Ishikawa (cell line): ENCODE measurements around the gene RUBCNL.

Experiments
- CEBPB ChIP-seq: IDR thresholded peaks from 2 replicates; pipeline ENCODE4 v1.6.1; 2012
- CREB1 ChIP-seq: IDR thresholded peaks from 2 replicates; pipeline ENCODE4 v1.6.1; 2012; ENCODE audit warnings: low read depth
- EGR1 ChIP-seq: IDR thresholded peaks from 2 replicates; pipeline ENCODE4 v1.6.1; 2012
- EP300 ChIP-seq: IDR thresholded peaks from 2 replicates; pipeline ENCODE4 v1.6.1; 2012; ENCODE audit warnings: borderline replicate concordance
- FOXM1 ChIP-seq: IDR thresholded peaks from 2 replicates; pipeline ENCODE4 v1.6.1; 2012; ENCODE audit warnings: low read depth, borderline replicate concordance
- MAX ChIP-seq: IDR thresholded peaks from 2 replicates; pipeline ENCODE4 v1.6.1; 2012
- NFIC ChIP-seq: IDR thresholded peaks from 2 replicates; pipeline ENCODE4 v1.6.1; 2012
- RAD21 ChIP-seq: IDR thresholded peaks from 2 replicates; pipeline ENCODE4 v1.6.1; 2012; ENCODE audit warnings: low read depth
- TAF1 ChIP-seq: IDR thresholded peaks from 2 replicates; pipeline ENCODE4 v1.6.1; 2012; ENCODE audit warnings: low read depth, mild to moderate bottlenecking
- TCF12 ChIP-seq: IDR thresholded peaks from 2 replicates; pipeline ENCODE4 v1.6.1; 2012; ENCODE audit warnings: low read depth
- TEAD4 ChIP-seq: IDR thresholded peaks from 2 replicates; pipeline ENCODE4 v1.6.1; 2012
- YY1 ChIP-seq: IDR thresholded peaks from 2 replicates; pipeline ENCODE4 v1.6.1; 2012; ENCODE audit warnings: low read depth
- ZBTB7A ChIP-seq: IDR thresholded peaks from 2 replicates; pipeline ENCODE4 v1.6.1; 2012; ENCODE audit warnings: low read depth
- TF ChIP-seq, protein P1 (sequence below): IDR thresholded peaks from 2 replicates; pipeline ENCODE4 v1.6.1; 2012
- TF ChIP-seq, protein P2 (sequence below): IDR thresholded peaks from 2 replicates; pipeline ENCODE4 v1.6.1; 2012; ENCODE audit warnings: low read depth, mild to moderate bottlenecking

The RUBCNL gene

GRCh38 chr13:46373623-46374022 lies 13.4 kb downstream of the RUBCNL start:
- no peak for TF ChIP-seq RAD21
- no peak for TF ChIP-seq MAX
- no peak for TF ChIP-seq CEBPB
- no peak for TF ChIP-seq TEAD4
- TF ChIP-seq, protein P1, sequence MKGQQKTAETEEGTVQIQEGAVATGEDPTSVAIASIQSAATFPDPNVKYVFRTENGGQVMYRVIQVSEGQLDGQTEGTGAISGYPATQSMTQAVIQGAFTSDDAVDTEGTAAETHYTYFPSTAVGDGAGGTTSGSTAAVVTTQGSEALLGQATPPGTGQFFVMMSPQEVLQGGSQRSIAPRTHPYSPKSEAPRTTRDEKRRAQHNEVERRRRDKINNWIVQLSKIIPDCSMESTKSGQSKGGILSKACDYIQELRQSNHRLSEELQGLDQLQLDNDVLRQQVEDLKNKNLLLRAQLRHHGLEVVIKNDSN, result no peak
- TF ChIP-seq EGR1, result no peak
- TF ChIP-seq NFIC, result no peak
- no peak for TF ChIP-seq TAF1
- TF ChIP-seq EP300, result no peak
- no peak for TF ChIP-seq YY1
- TF ChIP-seq ZBTB7A, result no peak
- TF ChIP-seq FOXM1, result no peak
- TF ChIP-seq, protein P2, sequence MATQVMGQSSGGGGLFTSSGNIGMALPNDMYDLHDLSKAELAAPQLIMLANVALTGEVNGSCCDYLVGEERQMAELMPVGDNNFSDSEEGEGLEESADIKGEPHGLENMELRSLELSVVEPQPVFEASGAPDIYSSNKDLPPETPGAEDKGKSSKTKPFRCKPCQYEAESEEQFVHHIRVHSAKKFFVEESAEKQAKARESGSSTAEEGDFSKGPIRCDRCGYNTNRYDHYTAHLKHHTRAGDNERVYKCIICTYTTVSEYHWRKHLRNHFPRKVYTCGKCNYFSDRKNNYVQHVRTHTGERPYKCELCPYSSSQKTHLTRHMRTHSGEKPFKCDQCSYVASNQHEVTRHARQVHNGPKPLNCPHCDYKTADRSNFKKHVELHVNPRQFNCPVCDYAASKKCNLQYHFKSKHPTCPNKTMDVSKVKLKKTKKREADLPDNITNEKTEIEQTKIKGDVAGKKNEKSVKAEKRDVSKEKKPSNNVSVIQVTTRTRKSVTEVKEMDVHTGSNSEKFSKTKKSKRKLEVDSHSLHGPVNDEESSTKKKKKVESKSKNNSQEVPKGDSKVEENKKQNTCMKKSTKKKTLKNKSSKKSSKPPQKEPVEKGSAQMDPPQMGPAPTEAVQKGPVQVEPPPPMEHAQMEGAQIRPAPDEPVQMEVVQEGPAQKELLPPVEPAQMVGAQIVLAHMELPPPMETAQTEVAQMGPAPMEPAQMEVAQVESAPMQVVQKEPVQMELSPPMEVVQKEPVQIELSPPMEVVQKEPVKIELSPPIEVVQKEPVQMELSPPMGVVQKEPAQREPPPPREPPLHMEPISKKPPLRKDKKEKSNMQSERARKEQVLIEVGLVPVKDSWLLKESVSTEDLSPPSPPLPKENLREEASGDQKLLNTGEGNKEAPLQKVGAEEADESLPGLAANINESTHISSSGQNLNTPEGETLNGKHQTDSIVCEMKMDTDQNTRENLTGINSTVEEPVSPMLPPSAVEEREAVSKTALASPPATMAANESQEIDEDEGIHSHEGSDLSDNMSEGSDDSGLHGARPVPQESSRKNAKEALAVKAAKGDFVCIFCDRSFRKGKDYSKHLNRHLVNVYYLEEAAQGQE, result no peak
- TF ChIP-seq TCF12, result no peak
- TF ChIP-seq CREB1, result no peak

DNA sequence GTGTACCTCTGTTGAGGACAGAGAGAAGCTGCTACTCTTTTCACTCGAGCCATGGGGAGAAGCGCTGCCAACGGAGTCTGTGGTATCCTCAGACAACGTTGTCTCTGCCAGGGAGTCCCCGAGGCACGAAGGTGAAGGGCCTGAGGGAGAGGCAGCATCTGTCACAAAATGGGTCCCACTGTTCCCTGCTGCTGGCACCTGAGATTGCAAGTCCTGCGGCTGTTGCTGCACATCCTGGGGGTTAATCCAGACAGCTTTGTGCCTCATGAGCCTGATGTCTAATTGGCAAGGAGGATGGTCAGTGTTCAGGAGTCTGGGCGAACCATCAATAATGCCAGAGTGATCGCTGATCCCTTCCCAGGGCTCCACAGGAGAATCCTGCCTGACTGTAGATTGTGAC lies 15.0 kb downstream of the RUBCNL start:
- TF ChIP-seq TAF1, result no peak
- no peak for TF ChIP-seq FOXM1
- TF ChIP-seq YY1, result no peak
- no peak for TF ChIP-seq EP300
- TF ChIP-seq, protein P1, result no peak
- TF ChIP-seq NFIC, result no peak
- no peak for TF ChIP-seq CEBPB

DNA sequence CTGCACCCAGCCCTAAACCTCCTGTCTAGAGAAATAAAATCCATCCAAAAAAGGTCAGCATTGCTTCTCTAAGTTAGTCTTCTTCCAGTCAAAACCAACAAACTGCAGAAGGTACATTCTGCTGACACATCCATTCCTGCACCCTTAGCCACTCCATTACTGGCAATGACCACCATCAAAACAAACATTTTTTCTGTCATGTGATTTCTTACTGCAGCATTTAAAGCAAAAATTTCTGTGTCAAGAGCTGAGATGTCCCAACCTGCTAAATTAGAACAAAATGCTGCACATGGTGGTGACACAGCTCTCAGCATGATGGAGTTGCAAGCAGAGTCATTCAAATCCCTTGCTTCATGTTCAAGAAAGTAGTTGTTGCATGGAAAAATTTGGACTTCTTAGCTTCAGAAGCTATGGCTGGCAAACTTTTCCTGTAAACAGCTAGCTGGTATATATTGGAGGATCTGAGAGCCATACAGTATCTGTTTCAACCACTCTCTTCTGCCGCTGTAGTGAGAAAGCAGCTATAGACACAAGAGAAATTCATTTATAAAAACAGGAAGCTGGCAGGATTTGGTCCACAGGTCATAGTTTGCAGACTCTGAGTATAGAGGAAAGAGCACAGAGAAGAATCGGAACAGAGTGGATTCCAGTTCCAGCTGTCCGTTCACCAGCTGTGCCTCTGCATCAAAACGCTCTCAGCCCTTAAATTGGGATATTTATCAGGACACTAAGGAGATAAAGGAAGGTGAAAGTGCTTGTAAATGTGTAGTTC lies 17.4 kb downstream of the RUBCNL start:
- TF ChIP-seq, protein P1, result no peak
- no peak for TF ChIP-seq YY1
- no peak for TF ChIP-seq RAD21
- TF ChIP-seq EP300, result no peak
- TF ChIP-seq NFIC, result no peak
- TF ChIP-seq ZBTB7A, result no peak
- TF ChIP-seq TCF12, result no peak
- no peak for TF ChIP-seq CREB1

- TF ChIP-seq EGR1, result no peak
- TF ChIP-seq NFIC, result no peak
- TF ChIP-seq EP300, result no peak
- TF ChIP-seq, protein P1, result no peak
- no peak for TF ChIP-seq FOXM1
- no peak for TF ChIP-seq TEAD4
- TF ChIP-seq MAX, result no peak
- TF ChIP-seq TCF12, result no peak
- TF ChIP-seq RAD21, result no peak
- no peak for TF ChIP-seq CREB1
- TF ChIP-seq YY1, result no peak
- TF ChIP-seq CEBPB, result no peak
- TF ChIP-seq, protein P2, result no peak
- no peak for TF ChIP-seq ZBTB7A
- no peak for TF ChIP-seq TAF1
Observed at GRCh38 chr13:46367617-46368327, 19.3 kb downstream of the RUBCNL start.
